ENCODE data around the gene GPC5. TPM values are rescaled to one million over a fixed set of nuclear protein-coding genes. Genes with fewer than 3 reads are reported as not detected.

The GPC5 gene
- total and polyA plus RNA-seq, 2 of the 13 experiments (the other 11 are each of a cell fraction or from before 2014, with no cell fraction given) = 0.02 to 0.07 TPM

- TF ChIP-seq ZNF407 (CRISPR knock-in tag; IDR thresholded peaks at IDR 0.05; ENCODE audit: not compliant biosample characterization) (no peak), AGO1 (IDR thresholded peaks at IDR 0.05; ENCODE audit: low read depth, low read length, poor library complexity, severe bottlenecking) (no peak), ZSCAN21 (CRISPR knock-in tag; IDR thresholded peaks at IDR 0.05; ENCODE audit: borderline replicate concordance) (no peak), TBP (CRISPR knock-in tag; IDR thresholded peaks at IDR 0.05) (no peak), DMTF1 (CRISPR knock-in tag; IDR thresholded peaks at IDR 0.05) (no peak), FOSL2 (CRISPR knock-in tag; IDR thresholded peaks at IDR 0.05) (no peak)
These were observed 956.2 kb downstream of the GPC5 start (continued) for GRCh38 chr13:92354583-92354982.

Measured in HepG2 (cell line).